EH (cell line): ENCODE measurements around the gene GRAP2.

ENCODE experiments used
- DNase-seq: peaks from one replicate; pipeline ENCODE4 v3.0.0-alpha.2; 2015; ENCODE audit warnings: low read depth

Gene GRAP2

GRCh38 chr22:39965748-39966147 is 64.9 kb downstream of the GRAP2 start:
- no peak for DNase-seq

GRCh38 chr22:39966470-39966869 is 65.6 kb downstream of the GRAP2 start:
- DNase-seq = peak; percentile 9

GRCh38 chr22:39967103-39967829 is 66.4 kb downstream of the GRAP2 start:
- peak; percentile 33 for DNase-seq

GRCh38 chr22:39967996-39968972 is 67.4 kb downstream of the GRAP2 start:
- peak; percentile 21 for DNase-seq

- DNase-seq = no peak
These were observed 69.9 kb downstream of the GRAP2 start for GRCh38 chr22:39970742-39971141.

- no peak for DNase-seq
These were observed 71.8 kb downstream of the GRAP2 start for GRCh38 chr22:39972641-39973040.

GRCh38 chr22:39973656-39974055 is 72.8 kb downstream of the GRAP2 start:
- no peak for DNase-seq

GRCh38 chr22:39974065-39974464 is 73.2 kb downstream of the GRAP2 start:
- no peak for DNase-seq

- no peak for DNase-seq
These were observed 78.2 kb downstream of the GRAP2 start for GRCh38 chr22:39979048-39979447.

GRCh38 chr22:39979458-39979857 is 78.6 kb downstream of the GRAP2 start:
- no peak for DNase-seq

- DNase-seq = no peak
These were observed 79.7 kb downstream of the GRAP2 start for GRCh38 chr22:39980596-39980995.

- no peak for DNase-seq
These were observed 82.5 kb downstream of the GRAP2 start for GRCh38 chr22:39983346-39983745.

- peak; percentile 11 for DNase-seq
These were observed 83.1 kb downstream of the GRAP2 start for GRCh38 chr22:39984006-39984405.

- DNase-seq = no peak
These were observed 83.9 kb downstream of the GRAP2 start for GRCh38 chr22:39984746-39985145.

- DNase-seq = no peak
These were observed 84.6 kb downstream of the GRAP2 start for GRCh38 chr22:39985383-39986035.

GRCh38 chr22:39988386-39989114 is 87.7 kb downstream of the GRAP2 start:
- DNase-seq = no peak

- DNase-seq = no peak
These were observed 88.7 kb downstream of the GRAP2 start for GRCh38 chr22:39989633-39990032.

- DNase-seq = no peak
These were observed 89.8 kb downstream of the GRAP2 start for GRCh38 chr22:39990686-39991085.

GRCh38 chr22:39991159-39991860 is 90.4 kb downstream of the GRAP2 start:
- no peak for DNase-seq

GRCh38 chr22:39992088-39992826 is 91.4 kb downstream of the GRAP2 start:
- DNase-seq = no peak
